Measurements from ENCODE around the gene FAM163B.
"Not testable (repeated sequence)": the region's sequence is repeated elsewhere in the genome, so short reads cannot be mapped to it uniquely, and the experiment has no call there.

Gene FAM163B

DNA sequence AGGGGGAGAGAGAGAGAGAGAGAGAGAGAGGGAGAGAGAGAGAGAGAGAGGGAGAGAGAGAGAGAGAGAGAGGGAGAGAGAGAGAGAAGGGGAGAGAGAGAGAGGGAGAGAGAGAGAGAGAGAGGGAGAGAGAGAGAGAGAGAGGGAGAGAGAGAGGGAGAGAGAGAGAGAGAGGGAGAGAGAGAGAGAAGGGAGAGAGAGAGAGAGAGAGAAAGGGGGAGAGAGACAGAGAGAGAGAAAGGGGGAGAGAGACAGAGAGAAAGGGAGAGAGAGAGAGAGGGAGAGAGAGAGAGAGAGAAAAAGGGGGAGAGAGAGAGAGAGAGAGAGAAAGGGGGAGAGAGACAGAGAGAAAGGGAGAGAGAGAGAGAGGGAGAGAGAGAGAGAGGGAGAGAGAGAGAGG lies 45.4 kb downstream of the FAM163B start:
- not testable (repeated sequence) for H3K27ac ChIP-seq (ENCODE audit: low read depth, low read length); H3K9me3 ChIP-seq (ENCODE audit: control insufficient read depth in 5 of 5, low read length in 5 of 5); H3K9ac ChIP-seq (ENCODE audit: low read length in 5 of 5); H3K36me3 ChIP-seq (ENCODE audit: control insufficient read depth in 5 of 5, insufficient read depth in 5 of 5, low read length in 5 of 5); H3K4me3 ChIP-seq (ENCODE audit: low read depth in 1 of 5, low read length in 5 of 5)
- Histone ChIP-seq H3K4me1 (ENCODE audit: control insufficient read depth in 5 of 5, insufficient read depth in 5 of 5, low read length in 5 of 5) (peaks cover 3 to 29% (median 22%) of the 10 kb centered on the region in 5 donors), H3K27me3 (ENCODE audit: control insufficient read depth in 5 of 5, insufficient read depth in 4 of 5, low read length in 5 of 5) (peaks cover 10 to 37% (median 21%) of the 10 kb centered on the region in 5 donors)

DNA sequence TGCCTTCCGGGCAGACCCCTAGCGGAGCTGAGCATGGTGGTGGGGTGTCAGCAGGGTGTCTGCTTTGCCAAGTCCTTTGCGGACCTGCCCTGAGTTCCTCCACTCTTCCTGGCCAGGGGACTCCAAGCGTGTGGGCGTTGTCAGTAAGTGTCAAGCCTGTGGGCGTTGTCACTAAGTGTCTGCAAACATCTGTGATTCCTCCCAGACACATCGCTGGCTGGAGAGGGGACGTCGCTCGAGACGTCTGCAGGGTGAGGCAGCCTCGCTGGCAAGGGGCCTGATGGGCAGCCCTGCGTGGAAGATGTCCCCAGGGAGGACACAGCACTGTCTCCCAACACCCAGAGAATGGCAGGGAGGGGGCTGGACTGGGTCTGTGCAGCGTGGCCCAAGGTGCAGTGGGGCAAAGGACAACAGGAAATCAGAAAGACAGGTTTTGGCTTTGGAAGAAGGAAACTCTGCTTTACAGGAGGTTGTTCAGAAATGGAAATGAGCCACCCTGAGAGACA lies 45.8 kb downstream of the FAM163B start:
- Histone ChIP-seq H3K9me3 (ENCODE audit: control insufficient read depth in 5 of 5, low read length in 5 of 5) (no peaks in the 10 kb centered on the region), H3K9ac (ENCODE audit: low read length in 5 of 5) (peak overlapping the region in 1 of 5 donors; percentile 39), H3K4me1 (ENCODE audit: control insufficient read depth in 5 of 5, insufficient read depth in 5 of 5, low read length in 5 of 5) (peaks cover 5 to 34% (median 27%) of the 10 kb centered on the region in 5 donors), H3K27ac (ENCODE audit: low read depth, low read length) (no peak overlapping the region), H3K4me3 (ENCODE audit: low read depth in 1 of 5, low read length in 5 of 5) (peak overlapping the region in 1 of 5 donors; percentile 22), H3K36me3 (ENCODE audit: control insufficient read depth in 5 of 5, insufficient read depth in 5 of 5, low read length in 5 of 5) (no peaks in the 10 kb centered on the region), H3K27me3 (ENCODE audit: control insufficient read depth in 5 of 5, insufficient read depth in 4 of 5, low read length in 5 of 5) (peaks cover 9 to 37% (median 21%) of the 10 kb centered on the region in 5 donors)

DNA sequence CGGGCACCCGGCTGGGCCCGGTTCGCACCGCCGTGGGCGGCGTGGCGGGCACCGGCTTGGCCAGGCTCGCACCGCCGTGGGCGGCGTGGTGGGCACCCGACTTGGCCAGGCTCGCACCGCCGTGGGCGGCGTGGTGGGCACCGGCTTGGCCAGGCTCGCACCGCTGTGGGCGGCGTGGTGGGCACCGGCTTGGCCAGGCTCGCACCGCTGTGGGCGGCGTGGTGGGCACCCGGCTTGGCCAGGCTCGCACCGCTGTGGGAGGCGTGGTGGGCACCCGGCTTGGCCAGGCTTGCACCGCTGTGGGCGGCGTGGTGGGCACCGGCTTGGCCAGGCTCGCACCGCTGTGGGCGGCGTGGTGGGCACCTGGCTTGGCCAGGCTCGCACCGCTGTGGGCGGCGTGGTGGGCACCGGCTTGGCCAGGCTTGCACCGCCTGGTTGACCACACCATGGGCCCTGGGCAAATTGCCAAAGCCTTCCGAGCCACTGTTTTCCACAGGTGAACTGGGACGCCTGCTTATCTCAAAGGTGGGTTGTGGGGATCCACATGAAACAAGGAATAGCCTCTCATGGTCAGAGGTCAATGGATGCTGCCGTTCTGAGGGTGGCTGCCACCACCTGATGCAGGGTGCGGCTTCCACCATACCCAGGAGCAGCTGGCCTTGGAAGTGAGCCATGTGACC lies 46.4 kb downstream of the FAM163B start:
- peaks cover 9 to 36% (median 19%) of the 10 kb centered on the region in 5 donors for H3K27me3 ChIP-seq (ENCODE audit: control insufficient read depth in 5 of 5, insufficient read depth in 4 of 5, low read length in 5 of 5)
- no peak overlapping the region for H3K27ac ChIP-seq (ENCODE audit: low read depth, low read length)
- no peaks in the 10 kb centered on the region for H3K9me3 ChIP-seq (ENCODE audit: control insufficient read depth in 5 of 5, low read length in 5 of 5)
- H3K9ac ChIP-seq (ENCODE audit: low read length in 5 of 5): peak overlapping the region in 1 of 5 donors; percentile 39
- H3K4me3 ChIP-seq (ENCODE audit: low read depth in 1 of 5, low read length in 5 of 5): peak overlapping the region in 1 of 5 donors; percentile 22
- peaks cover 5 to 40% (median 33%) of the 10 kb centered on the region in 5 donors for H3K4me1 ChIP-seq (ENCODE audit: control insufficient read depth in 5 of 5, insufficient read depth in 5 of 5, low read length in 5 of 5)
- H3K36me3 ChIP-seq (ENCODE audit: control insufficient read depth in 5 of 5, insufficient read depth in 5 of 5, low read length in 5 of 5): no peaks in the 10 kb centered on the region

DNA sequence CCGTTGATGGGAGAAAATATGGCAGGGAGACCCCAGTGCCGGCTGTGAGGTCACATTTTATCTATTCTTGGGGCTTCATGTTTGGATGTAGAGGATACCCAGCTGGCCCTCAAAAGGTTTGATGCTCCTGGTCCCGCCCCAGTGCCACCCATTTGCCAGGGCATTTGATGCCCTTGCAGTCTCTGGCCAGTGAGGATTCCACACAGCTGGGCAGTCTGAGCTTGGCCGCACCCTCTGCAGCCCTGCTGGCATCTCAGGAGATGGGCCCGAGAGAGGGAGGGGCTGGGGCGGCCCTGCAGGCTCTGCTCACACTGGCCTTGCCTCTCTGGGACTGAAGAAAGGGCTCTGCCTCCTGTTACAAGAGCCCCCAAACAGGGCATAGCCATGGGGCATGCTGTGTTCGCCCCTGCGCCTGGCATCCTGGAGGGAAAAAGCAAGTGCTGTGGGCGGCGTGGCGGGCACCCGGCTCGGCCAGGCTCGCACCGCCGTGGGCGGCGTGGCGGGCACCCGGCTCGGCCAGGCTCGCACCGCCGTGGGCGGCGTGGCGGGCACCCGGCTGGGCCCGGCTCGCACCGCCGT lies 47.1 kb downstream of the FAM163B start:
- Histone ChIP-seq H3K9ac (ENCODE audit: low read length in 5 of 5) (no peak overlapping the region), H3K36me3 (ENCODE audit: control insufficient read depth in 5 of 5, insufficient read depth in 5 of 5, low read length in 5 of 5) (no peaks in the 10 kb centered on the region), H3K9me3 (ENCODE audit: control insufficient read depth in 5 of 5, low read length in 5 of 5) (no peaks in the 10 kb centered on the region), H3K4me3 (ENCODE audit: low read depth in 1 of 5, low read length in 5 of 5) (no peak overlapping the region), H3K4me1 (ENCODE audit: control insufficient read depth in 5 of 5, insufficient read depth in 5 of 5, low read length in 5 of 5) (peaks cover 5 to 44% (median 34%) of the 10 kb centered on the region in 5 donors), H3K27ac (ENCODE audit: low read depth, low read length) (no peak overlapping the region), H3K27me3 (ENCODE audit: control insufficient read depth in 5 of 5, insufficient read depth in 4 of 5, low read length in 5 of 5) (peaks cover 9 to 31% (median 19%) of the 10 kb centered on the region in 5 donors)

DNA sequence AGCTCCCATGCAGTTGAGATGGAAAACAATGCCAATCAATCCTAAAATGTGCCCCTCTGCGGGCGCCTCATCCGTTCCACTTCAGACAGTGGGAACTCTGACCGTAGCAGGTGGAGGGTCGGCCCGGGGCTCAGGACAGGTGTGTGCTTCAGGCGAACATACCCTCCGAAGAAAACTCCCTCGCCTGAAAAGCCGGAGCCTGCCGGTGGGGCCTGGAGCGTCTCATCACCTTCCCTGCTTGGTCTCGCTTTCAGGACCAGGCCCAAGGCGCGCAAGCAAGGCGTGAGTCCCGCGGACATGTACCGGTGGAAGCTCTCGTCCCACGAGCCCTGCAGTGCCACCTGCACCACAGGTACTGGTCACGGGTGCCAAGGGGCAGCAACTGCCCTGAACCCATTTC lies 48.2 kb downstream of the FAM163B start:
- H3K9me3 ChIP-seq (ENCODE audit: control insufficient read depth in 5 of 5, low read length in 5 of 5): no peaks in the 10 kb centered on the region
- no peak overlapping the region for H3K27ac ChIP-seq (ENCODE audit: low read depth, low read length)
- H3K4me3 ChIP-seq (ENCODE audit: low read depth in 1 of 5, low read length in 5 of 5): no peak overlapping the region
- peaks cover 8 to 31% (median 19%) of the 10 kb centered on the region in 5 donors for H3K27me3 ChIP-seq (ENCODE audit: control insufficient read depth in 5 of 5, insufficient read depth in 4 of 5, low read length in 5 of 5)
- peaks cover 5 to 44% (median 34%) of the 10 kb centered on the region in 5 donors for H3K4me1 ChIP-seq (ENCODE audit: control insufficient read depth in 5 of 5, insufficient read depth in 5 of 5, low read length in 5 of 5)
- no peaks in the 10 kb centered on the region for H3K36me3 ChIP-seq (ENCODE audit: control insufficient read depth in 5 of 5, insufficient read depth in 5 of 5, low read length in 5 of 5)
- no peak overlapping the region for H3K9ac ChIP-seq (ENCODE audit: low read length in 5 of 5)

DNA sequence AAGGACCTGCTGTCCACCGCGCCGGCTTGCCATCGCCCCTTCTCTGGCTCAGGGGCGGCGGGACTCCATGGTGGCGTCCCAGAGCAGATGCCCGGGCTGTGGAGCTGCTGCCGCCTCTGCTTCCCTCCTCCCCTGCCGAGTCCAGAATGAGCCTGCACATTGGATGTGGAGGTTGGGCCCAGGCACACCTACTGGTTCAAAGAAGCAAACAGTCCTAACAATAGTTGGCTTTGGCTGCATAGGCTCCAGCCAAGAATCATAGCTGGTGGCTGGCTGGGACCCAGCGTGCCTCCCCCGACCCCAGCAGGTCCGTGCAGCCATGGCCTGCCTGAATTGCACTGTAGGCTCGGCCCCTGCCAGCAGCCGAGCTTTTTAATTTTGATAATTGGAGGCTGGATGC lies 48.9 kb downstream of the FAM163B start:
- no peak overlapping the region for H3K27ac ChIP-seq (ENCODE audit: low read depth, low read length)

DNA sequence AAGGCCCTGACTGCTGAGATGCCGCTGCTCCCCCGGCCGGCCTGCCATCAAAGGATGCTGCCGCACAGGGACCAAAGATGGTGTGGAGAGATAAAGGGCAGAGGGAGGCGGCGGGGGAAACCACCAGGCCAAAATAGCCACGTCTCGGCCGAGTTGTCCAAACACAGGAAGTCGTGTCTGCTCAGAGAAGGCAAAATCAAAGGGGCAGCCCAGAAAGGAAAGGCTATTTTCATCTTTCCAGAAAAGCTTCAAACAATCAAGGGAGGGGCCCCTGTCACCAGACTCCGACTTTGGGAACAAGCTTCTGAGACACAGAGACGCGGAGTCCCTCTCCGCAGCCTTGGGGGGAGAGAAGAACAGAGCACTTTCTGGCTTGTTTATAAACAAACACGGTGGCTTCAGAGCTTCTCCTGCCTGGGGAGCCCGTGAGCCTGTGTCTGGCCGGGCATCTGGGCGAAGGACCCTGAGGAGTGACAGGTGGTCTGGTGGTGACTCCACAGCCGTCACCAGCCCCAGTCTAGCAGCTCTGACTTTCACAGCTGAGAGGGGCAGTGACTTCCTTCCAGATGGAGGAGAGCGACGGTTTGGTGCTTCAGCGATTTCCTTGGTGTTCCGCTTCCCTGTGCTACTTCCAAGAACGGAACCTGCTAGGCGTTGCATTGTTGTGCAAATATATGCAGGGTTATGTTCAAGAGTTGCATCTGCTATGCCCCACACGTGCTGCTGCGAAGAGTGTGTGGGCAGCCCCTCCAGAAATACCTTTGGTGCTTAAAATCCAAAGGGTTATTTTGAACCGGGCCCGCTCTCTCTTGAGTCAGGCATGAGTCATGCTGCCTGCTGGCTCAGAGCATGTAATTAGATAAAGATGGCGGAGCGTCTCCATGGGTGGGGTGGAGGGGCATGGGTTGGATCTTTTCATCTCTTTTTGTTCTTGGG lies 50.7 kb downstream of the FAM163B start:
- Histone ChIP-seq H3K27me3 (ENCODE audit: control insufficient read depth in 5 of 5, insufficient read depth in 4 of 5, low read length in 5 of 5) (peaks cover 6 to 20% (median 9%) of the 10 kb centered on the region in 5 donors), H3K27ac (ENCODE audit: low read depth, low read length) (no peak overlapping the region), H3K4me3 (ENCODE audit: low read depth in 1 of 5, low read length in 5 of 5) (peak overlapping the region in 4 of 5 donors; percentile 18 to 42 (median 38)), H3K36me3 (ENCODE audit: control insufficient read depth in 5 of 5, insufficient read depth in 5 of 5, low read length in 5 of 5) (no peaks in the 10 kb centered on the region), H3K9me3 (ENCODE audit: control insufficient read depth in 5 of 5, low read length in 5 of 5) (no peaks in the 10 kb centered on the region), H3K4me1 (ENCODE audit: control insufficient read depth in 5 of 5, insufficient read depth in 5 of 5, low read length in 5 of 5) (peaks cover 5 to 34% (median 21%) of the 10 kb centered on the region in 5 donors), H3K9ac (ENCODE audit: low read length in 5 of 5) (no peak overlapping the region)

More for the DNA sequence above, 48.9 kb downstream of the FAM163B start:
- Histone ChIP-seq H3K27me3 (ENCODE audit: control insufficient read depth in 5 of 5, insufficient read depth in 4 of 5, low read length in 5 of 5) (peaks cover 8 to 26% (median 17%) of the 10 kb centered on the region in 5 donors), H3K4me1 (ENCODE audit: control insufficient read depth in 5 of 5, insufficient read depth in 5 of 5, low read length in 5 of 5) (peaks cover 5 to 37% (median 28%) of the 10 kb centered on the region in 5 donors), H3K9ac (ENCODE audit: low read length in 5 of 5) (no peak overlapping the region), H3K9me3 (ENCODE audit: control insufficient read depth in 5 of 5, low read length in 5 of 5) (no peaks in the 10 kb centered on the region), H3K4me3 (ENCODE audit: low read depth in 1 of 5, low read length in 5 of 5) (no peak overlapping the region), H3K36me3 (ENCODE audit: control insufficient read depth in 5 of 5, insufficient read depth in 5 of 5, low read length in 5 of 5) (no peaks in the 10 kb centered on the region)

DNA sequence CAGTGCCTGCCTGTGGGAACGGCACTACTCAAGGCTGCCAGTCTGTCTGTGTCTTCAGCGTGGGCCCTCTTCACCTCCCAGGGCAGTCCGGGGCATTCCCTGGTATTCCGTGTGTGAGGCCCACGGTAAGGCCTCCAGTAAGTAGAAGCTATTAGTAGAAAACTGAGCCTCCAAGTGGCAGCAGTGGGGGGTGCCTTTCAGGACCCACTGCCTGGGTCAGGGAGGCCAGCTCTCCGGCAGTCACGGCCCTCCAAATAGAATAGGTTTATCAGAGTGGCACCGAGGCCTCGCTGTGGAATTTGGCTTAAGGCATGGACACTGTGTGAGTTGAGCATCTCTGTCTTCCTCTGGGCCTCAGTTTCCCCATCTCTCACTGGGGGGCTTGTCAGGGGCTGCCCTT lies 51.6 kb downstream of the FAM163B start:
- H3K36me3 ChIP-seq (ENCODE audit: control insufficient read depth in 5 of 5, insufficient read depth in 5 of 5, low read length in 5 of 5): no peaks in the 10 kb centered on the region
- H3K9me3 ChIP-seq (ENCODE audit: control insufficient read depth in 5 of 5, low read length in 5 of 5): no peaks in the 10 kb centered on the region
- H3K27me3 ChIP-seq (ENCODE audit: control insufficient read depth in 5 of 5, insufficient read depth in 4 of 5, low read length in 5 of 5): peaks cover 0 to 15% (median 4%) of the 10 kb centered on the region in 5 donors
- no peak overlapping the region for H3K27ac ChIP-seq (ENCODE audit: low read depth, low read length)
- H3K9ac ChIP-seq (ENCODE audit: low read length in 5 of 5): no peak overlapping the region
- H3K4me1 ChIP-seq (ENCODE audit: control insufficient read depth in 5 of 5, insufficient read depth in 5 of 5, low read length in 5 of 5): peaks cover 0 to 28% (median 15%) of the 10 kb centered on the region in 5 donors
- no peak overlapping the region for H3K4me3 ChIP-seq (ENCODE audit: low read depth in 1 of 5, low read length in 5 of 5)

DNA sequence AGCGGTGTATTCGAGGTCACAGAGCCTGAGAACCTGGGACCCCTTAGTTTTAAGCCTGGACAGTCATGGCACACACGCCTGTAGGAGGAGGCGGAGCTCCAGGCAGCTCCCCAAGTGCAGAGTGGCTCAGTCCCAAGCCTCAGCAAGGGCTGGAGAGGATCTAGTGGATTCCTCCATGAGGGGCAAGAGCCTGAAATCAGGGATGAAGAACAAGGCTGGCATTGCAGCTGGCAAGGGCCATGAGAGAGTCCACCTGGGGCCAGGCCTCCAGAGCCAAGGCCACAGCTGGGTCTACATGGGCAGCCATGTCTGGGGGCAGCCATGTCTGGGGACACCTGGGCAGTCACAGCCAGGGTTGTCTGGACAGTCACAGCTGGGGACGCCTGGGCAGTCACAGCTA lies 52.8 kb downstream of the FAM163B start:
- H3K27ac ChIP-seq (ENCODE audit: low read depth, low read length): no peak overlapping the region
- peaks cover 0 to 28% (median 15%) of the 10 kb centered on the region in 5 donors for H3K4me1 ChIP-seq (ENCODE audit: control insufficient read depth in 5 of 5, insufficient read depth in 5 of 5, low read length in 5 of 5)
- H3K9ac ChIP-seq (ENCODE audit: low read length in 5 of 5): no peak overlapping the region
- no peak overlapping the region for H3K4me3 ChIP-seq (ENCODE audit: low read depth in 1 of 5, low read length in 5 of 5)
- H3K9me3 ChIP-seq (ENCODE audit: control insufficient read depth in 5 of 5, low read length in 5 of 5): no peaks in the 10 kb centered on the region
- no peaks in the 10 kb centered on the region for H3K36me3 ChIP-seq (ENCODE audit: control insufficient read depth in 5 of 5, insufficient read depth in 5 of 5, low read length in 5 of 5)
- peaks cover 0 to 12% (median 4%) of the 10 kb centered on the region in 5 donors for H3K27me3 ChIP-seq (ENCODE audit: control insufficient read depth in 5 of 5, insufficient read depth in 4 of 5, low read length in 5 of 5)
